GM21360 (cell line): ENCODE results near the gene KCNQ1.

Experiments used
- ATAC-seq: cut with Tn5 transposase; IDR thresholded peaks from one replicate; pipeline ENCODE4 v1.9.1; 2021; ENCODE audit warnings: mild to moderate bottlenecking, moderate library complexity; ENCODE audit not compliant: unreplicated experiment

Gene KCNQ1

DNA sequence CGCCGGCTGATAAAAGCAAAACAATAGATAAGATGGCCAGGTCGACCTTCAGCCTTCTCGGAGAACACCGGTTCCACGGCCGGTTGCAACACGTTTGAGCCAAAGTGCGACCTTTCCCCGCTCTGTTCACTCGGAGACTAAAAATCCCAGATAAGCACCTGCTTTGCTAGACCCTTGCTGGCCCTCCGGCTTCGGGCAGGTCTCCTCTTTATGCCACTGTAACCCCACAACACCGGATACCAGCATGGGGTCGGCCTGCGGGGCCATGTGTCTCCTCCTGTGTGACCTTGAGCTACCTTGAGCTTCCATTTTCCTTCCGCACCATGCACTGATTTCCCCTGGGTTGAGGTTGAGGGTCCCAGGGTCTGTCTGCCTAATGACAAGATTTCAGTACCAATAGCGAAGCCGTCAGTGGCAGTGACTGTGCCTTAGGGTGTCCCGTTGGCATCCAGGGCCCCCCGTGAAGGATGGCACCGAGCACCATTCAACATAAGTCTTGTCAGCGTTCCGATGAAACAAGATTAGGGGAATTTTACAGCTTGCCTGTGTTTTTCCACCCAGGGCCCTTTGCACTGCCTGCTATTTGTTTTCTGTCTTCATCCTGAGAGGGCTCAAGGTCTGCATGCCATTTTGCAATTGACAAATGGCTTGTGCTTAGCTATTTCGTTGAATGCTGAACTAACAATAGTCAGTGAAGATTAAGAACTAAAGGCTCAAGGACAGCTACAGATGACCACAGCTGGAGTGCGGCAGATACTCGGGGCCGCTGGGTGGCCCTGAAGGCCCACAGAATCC is 118.6 kb downstream of the KCNQ1 start:
- ATAC-seq = no peak

GRCh38 chr11:2564008-2564530 is 119.3 kb downstream of the KCNQ1 start:
- ATAC-seq = no peak

DNA sequence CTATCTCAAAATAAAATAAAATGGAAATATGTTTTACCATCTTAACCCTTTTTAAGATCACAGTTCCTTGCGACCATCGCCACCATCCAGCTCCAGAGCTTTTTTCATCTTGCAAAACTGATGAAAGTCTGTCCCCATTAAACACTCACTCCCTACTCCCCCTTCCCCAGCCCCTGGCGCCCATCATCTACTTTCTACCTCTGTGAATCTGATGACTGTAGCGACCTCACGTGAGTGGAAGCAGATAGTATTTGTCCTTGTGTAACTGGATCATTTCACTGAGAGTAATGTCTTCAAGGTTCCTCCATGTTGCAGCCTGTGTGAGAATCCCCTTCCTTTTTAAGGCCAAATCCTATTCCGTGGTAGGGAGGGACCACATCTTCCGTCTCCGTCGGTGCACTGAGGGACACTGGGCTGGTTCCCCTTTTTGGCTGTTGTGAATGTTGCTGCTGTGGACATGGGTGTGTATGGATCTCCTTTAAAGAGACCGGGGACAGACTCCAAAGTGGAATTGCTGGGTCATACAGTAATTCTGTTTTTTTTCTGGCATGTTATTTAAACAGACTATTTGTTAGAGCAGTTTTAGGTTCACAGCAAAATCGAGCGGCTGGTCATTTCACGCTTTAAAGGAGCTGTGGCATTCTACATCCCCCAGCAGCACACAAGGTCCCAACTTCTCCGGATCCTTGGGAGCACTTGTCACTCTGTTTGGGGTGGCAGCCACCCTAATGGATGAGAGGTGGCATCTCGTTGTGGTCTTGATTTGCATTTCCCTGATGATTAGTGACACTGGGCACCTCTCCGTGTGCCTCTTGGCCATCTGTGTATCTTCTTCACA is 120.0 kb downstream of the KCNQ1 start:
- ATAC-seq = no peak

DNA sequence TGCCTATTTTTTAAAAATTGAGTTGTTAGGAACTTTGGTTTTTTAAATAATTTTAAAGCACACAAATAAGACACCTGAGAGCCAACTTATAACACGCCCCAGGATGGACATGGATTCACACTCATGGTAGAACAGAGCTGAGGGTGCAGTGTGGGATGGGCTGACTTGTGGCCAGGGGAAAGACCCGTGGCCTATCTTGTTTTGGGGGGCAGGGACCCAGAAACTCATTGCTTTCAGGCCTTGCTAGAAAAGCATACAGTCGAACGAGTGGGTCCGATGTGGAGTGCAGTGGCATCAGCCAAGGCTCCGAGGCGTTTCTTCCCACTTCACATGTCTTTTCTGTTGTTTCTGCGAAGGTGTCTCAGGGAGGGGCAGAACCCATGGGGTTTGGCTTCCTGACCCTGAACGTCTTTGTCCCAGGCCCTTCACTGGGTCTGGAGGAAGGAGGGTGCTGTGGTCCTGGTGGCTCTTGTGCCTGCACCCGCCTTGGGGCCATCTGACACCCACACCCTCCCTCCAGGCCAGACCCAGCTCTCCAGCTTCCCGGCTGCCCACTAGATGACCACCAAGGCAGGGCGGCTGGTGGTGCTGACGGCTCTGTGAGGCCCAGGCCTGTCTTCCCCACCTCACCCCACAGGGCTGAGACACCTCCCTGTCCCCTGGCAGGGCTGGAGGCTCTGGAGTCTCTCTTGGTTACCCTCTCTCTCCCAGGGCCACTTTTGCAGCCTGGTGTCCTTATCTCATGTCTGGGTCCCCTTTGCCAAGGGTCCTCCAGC is 120.8 kb downstream of the KCNQ1 start:
- no peak for ATAC-seq

DNA sequence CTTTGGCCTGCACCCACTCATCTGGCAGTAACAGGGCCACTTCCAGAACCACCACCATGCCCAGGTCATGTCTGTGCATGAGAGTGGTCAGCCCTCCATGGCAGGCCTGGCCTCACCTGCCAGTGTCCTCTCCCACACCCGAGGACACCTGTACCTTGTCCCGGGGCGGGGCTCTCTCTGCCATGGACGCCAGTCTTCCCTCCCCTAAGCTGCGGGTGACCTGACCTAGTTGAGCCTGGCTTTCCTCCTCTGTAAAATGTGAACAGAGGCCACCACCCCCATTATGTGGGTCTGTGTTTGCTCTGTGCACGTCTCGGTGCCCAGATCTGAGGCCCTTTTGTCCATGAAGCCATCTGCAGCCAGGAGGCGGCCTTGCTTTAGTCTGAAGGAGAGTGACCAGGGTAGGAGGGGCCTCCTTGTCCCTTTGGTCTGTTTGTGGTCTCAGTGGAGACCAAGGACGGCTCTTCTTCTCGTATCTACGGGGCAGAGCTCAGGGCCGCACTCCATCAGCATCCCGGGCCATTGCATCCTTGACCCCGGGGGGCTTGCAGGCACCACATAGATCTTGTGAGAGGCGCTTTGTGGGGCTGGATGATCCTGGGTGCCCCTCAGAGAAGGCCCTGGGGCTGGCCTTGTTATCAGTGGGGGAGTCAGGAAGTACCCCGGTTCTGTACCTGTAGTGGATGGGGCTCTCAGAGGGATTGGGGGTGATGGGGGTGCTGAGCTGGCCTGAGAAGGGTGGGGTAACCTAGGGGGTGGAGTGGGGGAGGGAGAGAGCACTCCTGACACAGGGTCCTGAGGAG is 121.6 kb downstream of the KCNQ1 start:
- no peak for ATAC-seq

- ATAC-seq = no peak
Measured at GRCh38 chr11:2567026-2567671, 122.3 kb downstream of the KCNQ1 start.

GRCh38 chr11:2569321-2569721 is 124.5 kb downstream of the KCNQ1 start:
- no peak for ATAC-seq

- no peak for ATAC-seq
Measured at GRCh38 chr11:2569731-2570210, 125.0 kb downstream of the KCNQ1 start.

DNA sequence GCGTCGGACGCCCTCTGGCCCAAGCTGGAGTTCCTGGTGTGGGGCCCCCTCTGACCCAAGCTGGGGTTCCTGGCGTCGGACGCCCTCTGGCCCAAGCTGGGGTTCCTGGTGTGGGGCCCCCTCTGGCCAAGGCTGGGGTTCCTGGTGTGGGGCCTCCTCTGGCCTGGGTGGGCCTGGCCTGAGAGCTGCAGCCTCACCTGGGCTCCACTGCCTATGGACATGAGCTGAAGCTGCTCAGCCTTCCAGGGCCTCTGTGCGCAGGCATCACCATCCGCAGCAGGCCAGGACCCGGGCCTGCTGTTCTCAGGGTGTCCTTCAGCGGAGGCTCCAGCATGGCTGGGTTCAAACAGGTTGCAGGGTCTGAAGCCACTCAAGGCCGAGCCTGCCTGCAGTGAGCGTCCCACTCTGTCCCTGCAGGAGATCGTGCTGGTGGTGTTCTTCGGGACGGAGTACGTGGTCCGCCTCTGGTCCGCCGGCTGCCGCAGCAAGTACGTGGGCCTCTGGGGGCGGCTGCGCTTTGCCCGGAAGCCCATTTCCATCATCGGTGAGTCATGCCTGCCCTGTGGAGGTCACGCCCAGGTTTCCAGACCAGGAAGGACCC is 125.5 kb downstream of the KCNQ1 start:
- ATAC-seq = no peak

GRCh38 chr11:2570841-2571597 is 126.2 kb downstream of the KCNQ1 start:
- ATAC-seq = no peak

- no peak for ATAC-seq
Measured at GRCh38 chr11:2571598-2572281, 126.9 kb downstream of the KCNQ1 start.

GRCh38 chr11:2572491-2573239 is 127.9 kb downstream of the KCNQ1 start:
- no peak for ATAC-seq

- ATAC-seq = no peak
Measured at GRCh38 chr11:2573240-2574042, 128.6 kb downstream of the KCNQ1 start.

GRCh38 chr11:2574043-2574552 is 129.3 kb downstream of the KCNQ1 start:
- ATAC-seq = no peak

GRCh38 chr11:2574553-2575535 is 130.0 kb downstream of the KCNQ1 start:
- no peak for ATAC-seq
